Cardiac muscle cell (in vitro differentiated cells and primary cell): Measurements from ENCODE around the gene GNB3. TPM values are rescaled to one million over a fixed set of nuclear protein-coding genes. Genes with fewer than 3 reads are reported as not detected.
"Not testable (repeated sequence)": the region's sequence is repeated elsewhere in the genome, so short reads cannot be mapped to it uniquely, and the experiment has no call there.

Experiments
- DNase-seq, 2 donors: peaks; one replicate each; pipeline versions ENCODE4 v3.0.0 to v3.0.0-alpha.2; 2010 to 2017; ENCODE audit warnings: low read depth in 1 of 2, low spot score in 1 of 2
- H3K27ac ChIP-seq: fragments of 200-600 bp; sonication (generic); 2 replicates; pipeline ENCODE4 v1.5.1; 2016
- H3K27me3 ChIP-seq: fragments of 200-600 bp; sonication (generic); 2 replicates; pipeline ENCODE4 v1.6.0; 2016; ENCODE audit warnings: control low read depth
- H3K36me3 ChIP-seq: fragments of 200-600 bp; sonication (generic); 2 replicates; pipeline ENCODE4 v1.5.1; 2016; ENCODE audit warnings: control low read depth
- H3K4me1 ChIP-seq: fragments of 200-600 bp; sonication (generic); 2 replicates; pipeline ENCODE4 v1.8.1; 2017; ENCODE audit warnings: low read depth, mild to moderate bottlenecking, mixed run types
- H3K4me3 ChIP-seq: fragments of 200-600 bp; sonication (generic); 2 replicates; pipeline ENCODE4 v1.5.1; 2016; ENCODE audit warnings: mild to moderate bottlenecking
- H3K9me3 ChIP-seq: fragments of 200-600 bp; sonication (generic); 2 replicates; pipeline ENCODE4 v1.5.1; 2017; ENCODE audit warnings: low read depth, mild to moderate bottlenecking, control low read depth
- CTCF ChIP-seq: IDR thresholded peaks from 2 replicates; pipeline ENCODE4 v1.5.1; 2012; ENCODE audit warnings: low read depth, mild to moderate bottlenecking, low read length
- polyA plus RNA-seq: library from polyadenylated mRNA; unstranded; fragments of >200 nt; fragmentation: Nextera tagmentation; extraction: Ambion mirVana; gene quantifications from 2 replicates; pipeline ENCODE4 v1.2.1, GENCODE V29; 2016
- total RNA-seq: library from RNA; depleted of rRNA; stranded (reverse); fragments of >200 nt; gene quantifications from 2 replicates; pipeline ENCODE4 v1.2.3, GENCODE V29; 2016

GNB3 gene
- total and polyA plus RNA-seq, 2 experiments from 2014 or later: 1.7 to 5.2 TPM

GRCh38 chr12:6863586-6864321 is 23.0 kb downstream of the GNB3 start:
- peaks cover 1% of the 10 kb centered on the region for H3K4me1 ChIP-seq
- no peak for TF ChIP-seq CTCF
- H3K36me3 ChIP-seq: peaks cover 49% of the 10 kb centered on the region

GRCh38 chr12:6865307-6865706 is 24.6 kb downstream of the GNB3 start:
- not testable (repeated sequence) for H3K27me3 ChIP-seq, DNase-seq
- peaks cover 51% of the 10 kb centered on the region for H3K36me3 ChIP-seq

More at GRCh38 chr12:6863586-6864321, 23.0 kb downstream of the GNB3 start:
- H3K27ac ChIP-seq: no peak overlapping the region
- no peak for DNase-seq
- no peak overlapping the region for H3K4me3 ChIP-seq
- no peaks in the 10 kb centered on the region for H3K9me3 ChIP-seq
- no peaks in the 10 kb centered on the region for H3K27me3 ChIP-seq

GRCh38 chr12:6866163-6866919 is 25.6 kb downstream of the GNB3 start:
- no peaks in the 10 kb centered on the region for H3K9me3 ChIP-seq
- DNase-seq: no peak
- no peak for TF ChIP-seq CTCF
- peaks cover 7% of the 10 kb centered on the region for H3K4me1 ChIP-seq
- no peak overlapping the region for H3K4me3 ChIP-seq
- H3K27me3 ChIP-seq: no peaks in the 10 kb centered on the region
- no peak overlapping the region for H3K27ac ChIP-seq
- H3K36me3 ChIP-seq: peaks cover 50% of the 10 kb centered on the region

More at GRCh38 chr12:6865307-6865706, 24.6 kb downstream of the GNB3 start:
- not testable (repeated sequence) for H3K4me3 ChIP-seq, H3K9me3 ChIP-seq, H3K27ac ChIP-seq, H3K4me1 ChIP-seq

- no peaks in the 10 kb centered on the region for H3K27me3 ChIP-seq
- peaks cover 7% of the 10 kb centered on the region for H3K4me1 ChIP-seq
- no peak for TF ChIP-seq CTCF
- no peaks in the 10 kb centered on the region for H3K9me3 ChIP-seq
- H3K27ac ChIP-seq: no peak overlapping the region
- peak overlapping the region; percentile 97 for H3K4me3 ChIP-seq
- H3K36me3 ChIP-seq: peaks cover 50% of the 10 kb centered on the region
- no peak for DNase-seq
Observed at GRCh38 chr12:6866920-6867412, 26.2 kb downstream of the GNB3 start.

GRCh38 chr12:6867413-6868210 is 26.9 kb downstream of the GNB3 start, which contains the start of gene TPI1:
TSS of gene TPI1 (plus strand) at chr12:6867531. CDS start at chr12:6867567, 36 bp downstream.
- Histone ChIP-seq H3K27me3 (no peaks in the 10 kb centered on the region), H3K27ac (peak within 1 kb of the TSS; percentile 86), H3K4me3 (peak within 1 kb of the TSS; percentile 97), H3K36me3 (peaks cover 46% of the 10 kb centered on the region), H3K4me1 (peaks cover 7% of the 10 kb centered on the region), H3K9me3 (no peaks in the 10 kb centered on the region)
- peak; percentile 8 for TF ChIP-seq CTCF
- peak; percentile 84 to 89 for DNase-seq
